Spinal cord (tissue), 10 donors: ENCODE measurements around the gene ARSJ. TPM values are rescaled to one million over a fixed set of nuclear protein-coding genes. Genes with fewer than 3 reads are reported as not detected.

ENCODE experiments used
- DNase-seq, 6 donors: peaks; one replicate each; pipeline versions ENCODE4 v3.0.0 to v3.0.0-alpha.2; 2013 to 2015; ENCODE audit warnings: low spot score in 6 of 6, low read depth in 4 of 6
- H3K27ac ChIP-seq: one replicate; pipeline ENCODE4 v1.5.1; 2013; ENCODE audit warnings: low read depth, low read length, control low read depth
- H3K27me3 ChIP-seq: one replicate; pipeline ENCODE4 v1.6.1; 2013; ENCODE audit warnings: low read length; ENCODE audit not compliant: control insufficient read depth, insufficient read depth
- H3K36me3 ChIP-seq: one replicate; pipeline ENCODE4 v1.6.1; 2013; ENCODE audit warnings: low read length; ENCODE audit not compliant: control insufficient read depth, insufficient read depth
- H3K4me1 ChIP-seq: one replicate; pipeline ENCODE4 v1.6.1; 2013; ENCODE audit warnings: low read length; ENCODE audit not compliant: control insufficient read depth, insufficient read depth
- H3K4me3 ChIP-seq: one replicate; pipeline ENCODE4 v1.5.1; 2013; ENCODE audit warnings: low read depth, low read length, control low read depth
- H3K9me3 ChIP-seq: one replicate; pipeline ENCODE4 v1.6.1; 2013; ENCODE audit warnings: low read length; ENCODE audit not compliant: control insufficient read depth, insufficient read depth
- WGBS: methylation state at CpG from one replicate; pipeline ENCODE4 v1.1.5; 2013; ENCODE audit warnings: missing lambda C conversion rate; ENCODE audit not compliant: insufficient coverage; 5-methylcytosine and 5-hydroxymethylcytosine counted together
- polyA plus RNA-seq, 2 donors: library from polyadenylated mRNA; unstranded; fragments of 120-200 nt; gene quantifications; one replicate each; pipeline ENCODE4 v1.2.1, GENCODE V29; 2013; ENCODE audit not compliant: insufficient read length in 2 of 2
- total RNA-seq, 2 donors: library from RNA; depleted of rRNA in 1 of 2; stranded (reverse); fragments of 120-200 nt in 1 of 2; fragments of >200 nt in 1 of 2; gene quantifications; one replicate each; pipeline versions ENCODE4 v1.2.3 to v1.2.4, GENCODE V29; 2013 to 2014
- donor health status: healthy.

The ARSJ gene
- total and polyA plus RNA-seq, 4 donors, result 0.66 to 3.1 (median 1.5) TPM

DNA sequence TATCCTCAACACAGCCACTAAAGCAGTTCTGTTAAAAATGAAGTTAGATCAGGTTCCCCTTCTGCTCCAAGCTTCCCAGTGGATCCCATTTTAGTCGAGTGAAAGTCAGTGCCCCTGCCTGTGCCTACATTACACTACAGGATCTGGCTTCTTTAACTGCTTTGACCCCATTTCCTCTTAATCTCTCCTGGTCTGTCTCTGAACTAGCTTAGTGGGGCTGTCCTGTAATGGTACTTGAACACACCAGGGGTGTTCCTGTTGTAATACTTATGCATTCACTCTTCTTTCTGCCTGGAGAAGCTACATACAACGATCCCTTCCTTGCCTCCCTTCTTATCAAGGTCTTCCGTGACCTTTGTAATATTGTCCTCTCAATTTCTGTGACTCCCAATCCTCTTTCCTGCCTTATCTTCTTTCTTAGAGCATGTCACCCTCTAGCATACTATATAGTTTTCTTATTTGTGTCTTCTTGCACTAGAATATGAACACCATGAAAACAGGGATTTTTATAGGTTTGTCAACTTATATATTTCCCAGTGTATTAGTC, 16.7 kb downstream of the ARSJ start:
- no peak overlapping the region for H3K27ac ChIP-seq
- WGBS, result 57% methylated on average over 1 of the region's 3 CpGs

DNA sequence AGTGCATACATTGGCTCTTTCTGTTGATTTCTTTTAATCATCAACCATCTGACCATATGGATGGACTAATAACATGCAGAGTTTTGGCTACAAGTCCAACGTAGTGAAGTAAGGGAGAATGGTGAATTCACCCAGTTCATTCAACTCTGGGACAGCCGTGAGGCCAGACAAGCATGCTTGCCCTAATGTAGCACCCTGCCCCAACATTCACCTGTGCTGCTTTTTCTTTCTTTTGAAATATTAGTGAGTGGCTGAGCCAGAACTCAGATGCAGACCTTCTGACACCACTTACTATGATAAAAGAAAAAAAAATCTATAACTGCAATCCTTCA, 17.5 kb downstream of the ARSJ start:
- H3K27ac ChIP-seq, result no peak overlapping the region
- no CpG with 5 or more reads among the region's 2 CpGs for WGBS
- no peak overlapping the region for H3K4me3 ChIP-seq
- no peaks in the 10 kb centered on the region for H3K4me1 ChIP-seq
- DNase-seq, result no peak
- H3K27me3 ChIP-seq, result no peaks in the 10 kb centered on the region
- H3K9me3 ChIP-seq, result no peaks in the 10 kb centered on the region
- no peaks in the 10 kb centered on the region for H3K36me3 ChIP-seq

More for the DNA sequence above, 16.7 kb downstream of the ARSJ start:
- Histone ChIP-seq H3K9me3 (no peaks in the 10 kb centered on the region), H3K27me3 (no peaks in the 10 kb centered on the region), H3K36me3 (no peaks in the 10 kb centered on the region), H3K4me3 (no peak overlapping the region), H3K4me1 (no peaks in the 10 kb centered on the region)
- no peak for DNase-seq

DNA sequence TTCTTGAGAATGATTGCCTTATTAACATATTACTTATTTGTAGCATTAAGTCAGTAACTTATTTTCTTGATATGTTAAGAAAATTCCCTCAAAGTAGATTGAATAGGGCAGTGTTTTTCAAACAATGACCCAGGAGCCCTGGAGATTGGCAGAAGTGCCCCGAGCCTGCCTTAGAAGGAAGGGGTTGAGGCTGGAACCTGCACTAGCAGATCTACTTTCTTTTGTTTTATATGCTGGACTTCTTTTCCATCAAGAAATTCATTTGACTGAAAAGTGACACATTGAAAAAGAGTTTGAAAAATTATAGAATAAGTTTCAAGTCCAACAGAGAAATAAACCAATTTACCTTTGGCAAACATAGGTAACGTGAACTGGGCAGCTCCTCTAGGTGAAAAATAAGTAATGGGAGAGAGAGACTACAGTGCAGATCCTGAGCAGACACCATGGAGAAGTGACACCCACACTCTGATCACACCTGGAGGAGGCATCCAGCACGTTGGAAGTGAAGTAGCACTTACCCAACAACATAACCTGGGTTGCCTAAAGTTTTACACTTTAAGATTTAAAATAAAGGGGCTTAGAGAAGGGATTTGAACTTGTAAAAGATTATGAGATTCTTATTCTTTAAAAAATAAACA, 18.6 kb downstream of the ARSJ start:
- Histone ChIP-seq H3K36me3 (no peaks in the 10 kb centered on the region), H3K27ac (no peak overlapping the region), H3K9me3 (no peaks in the 10 kb centered on the region), H3K27me3 (no peaks in the 10 kb centered on the region), H3K4me3 (no peak overlapping the region), H3K4me1 (no peaks in the 10 kb centered on the region)
- DNase-seq, result no peak
- WGBS, result no CpG with 5 or more reads among the region's 3 CpGs

DNA sequence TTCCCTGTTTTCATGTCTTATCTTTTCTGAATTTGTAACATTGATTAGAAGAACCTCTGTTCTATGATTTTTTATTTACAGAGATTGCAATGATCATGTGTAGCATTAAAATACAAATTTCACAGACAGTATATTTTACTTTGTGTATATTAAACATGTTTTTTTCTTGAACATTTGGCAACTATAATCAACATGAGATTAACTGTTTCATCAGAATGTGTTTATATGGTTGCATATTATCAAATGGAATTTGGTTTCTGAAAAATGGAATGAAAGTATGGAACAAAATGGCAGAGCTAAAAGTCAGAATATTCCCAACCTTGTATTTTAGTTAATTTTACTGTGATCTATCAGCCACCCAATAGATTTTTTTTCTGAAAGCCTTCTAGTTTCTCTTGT, 19.9 kb downstream of the ARSJ start:
- Histone ChIP-seq H3K27ac (no peak overlapping the region), H3K4me1 (no peaks in the 10 kb centered on the region), H3K9me3 (no peaks in the 10 kb centered on the region)

GRCh38 chr4:113958766-113959538, 20.5 kb downstream of the ARSJ start:
- no peaks in the 10 kb centered on the region for H3K4me1 ChIP-seq
- no peaks in the 10 kb centered on the region for H3K36me3 ChIP-seq
- H3K9me3 ChIP-seq, result no peaks in the 10 kb centered on the region
- DNase-seq, result peak in 1 of 6 donors; percentile 19
- no peak overlapping the region for H3K27ac ChIP-seq
- 100% methylated on average over 1 of the region's 8 CpGs for WGBS
- H3K27me3 ChIP-seq, result no peaks in the 10 kb centered on the region
- no peak overlapping the region for H3K4me3 ChIP-seq

More for the DNA sequence above, 19.9 kb downstream of the ARSJ start:
- DNase-seq, result no peak
- Histone ChIP-seq H3K27me3 (no peaks in the 10 kb centered on the region), H3K4me3 (no peak overlapping the region), H3K36me3 (no peaks in the 10 kb centered on the region)

- Histone ChIP-seq H3K9me3 (no peaks in the 10 kb centered on the region), H3K36me3 (no peaks in the 10 kb centered on the region)
These were observed 21.5 kb downstream of the ARSJ start for GRCh38 chr4:113957956-113958355.

GRCh38 chr4:113955948-113956347, 23.5 kb downstream of the ARSJ start:
- Histone ChIP-seq H3K4me1 (no peaks in the 10 kb centered on the region), H3K9me3 (no peaks in the 10 kb centered on the region)
- WGBS, result no CpG with 5 or more reads among the region's 3 CpGs

More at GRCh38 chr4:113957956-113958355, 21.5 kb downstream of the ARSJ start:
- no peak for DNase-seq
- no CpG with 5 or more reads among the region's 3 CpGs for WGBS
- H3K27ac ChIP-seq, result no peak overlapping the region
- H3K27me3 ChIP-seq, result no peaks in the 10 kb centered on the region
- H3K4me3 ChIP-seq, result no peak overlapping the region
- no peaks in the 10 kb centered on the region for H3K4me1 ChIP-seq

DNA sequence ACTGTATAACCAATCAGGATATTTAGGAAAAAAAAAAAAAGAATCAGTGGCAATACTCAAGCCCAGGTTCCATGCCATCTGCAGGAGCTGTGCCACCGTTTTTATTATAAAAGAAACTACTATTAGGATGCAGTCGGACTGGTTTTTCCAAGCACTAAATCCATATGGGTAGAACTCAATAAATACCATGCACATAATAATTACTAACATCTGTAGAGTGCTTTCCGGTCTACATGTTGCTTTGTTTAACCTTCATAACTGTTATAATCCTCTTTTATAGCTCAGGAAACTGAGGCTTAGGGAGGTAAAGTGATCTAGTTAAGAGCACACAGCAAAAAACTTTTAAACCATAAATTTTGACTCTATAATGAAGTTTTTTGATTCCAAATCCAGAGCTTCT, 24.0 kb downstream of the ARSJ start:
- Histone ChIP-seq H3K4me1 (no peaks in the 10 kb centered on the region), H3K27ac (no peak overlapping the region), H3K36me3 (no peaks in the 10 kb centered on the region), H3K27me3 (no peaks in the 10 kb centered on the region), H3K9me3 (no peaks in the 10 kb centered on the region), H3K4me3 (no peak overlapping the region)
- no peak for DNase-seq
- no CpG with 5 or more reads among the region's 3 CpGs for WGBS

More at GRCh38 chr4:113955948-113956347, 23.5 kb downstream of the ARSJ start:
- H3K4me3 ChIP-seq, result no peak overlapping the region
- H3K27me3 ChIP-seq, result no peaks in the 10 kb centered on the region
- no peak for DNase-seq
- H3K36me3 ChIP-seq, result no peaks in the 10 kb centered on the region
- H3K27ac ChIP-seq, result no peak overlapping the region

GRCh38 chr4:113953888-113954287, 25.6 kb downstream of the ARSJ start:
- no peaks in the 10 kb centered on the region for H3K27me3 ChIP-seq
- no CpG with 5 or more reads among the region's 1 CpG for whole genome bisulfite sequencing
- H3K9me3 ChIP-seq, result no peaks in the 10 kb centered on the region
- no peak overlapping the region for H3K27ac ChIP-seq
- no peaks in the 10 kb centered on the region for H3K36me3 ChIP-seq
- H3K4me3 ChIP-seq, result no peak overlapping the region
- H3K4me1 ChIP-seq, result no peaks in the 10 kb centered on the region
- no peak for DNase-seq
